ENCODE data around the gene TCERG1L.
"Not testable (repeated sequence)": the region's sequence is repeated elsewhere in the genome, so short reads cannot be mapped to it uniquely, and the experiment has no call there.

The TCERG1L gene

GRCh38 chr10:131344747-131345146, 33.2 kb upstream of the TCERG1L start:
- H3K9ac ChIP-seq (ENCODE audit: low read length), result no peak overlapping the region
- H3K4me3 ChIP-seq (ENCODE audit: low read length), result no peak overlapping the region
- no peaks in the 10 kb centered on the region for H3K27me3 ChIP-seq (ENCODE audit: control insufficient read depth, insufficient read depth, low read length)
- H3K36me3 ChIP-seq (ENCODE audit: control insufficient read depth, low read depth, low read length), result no peaks in the 10 kb centered on the region
- no peak overlapping the region for H3K27ac ChIP-seq (ENCODE audit: low read length)
- H3K4me1 ChIP-seq (ENCODE audit: control insufficient read depth, low read depth, low read length), result peaks cover under 1% of the 10 kb centered on the region
- no peaks in the 10 kb centered on the region for H3K9me3 ChIP-seq (ENCODE audit: control insufficient read depth, low read depth, low read length)

DNA sequence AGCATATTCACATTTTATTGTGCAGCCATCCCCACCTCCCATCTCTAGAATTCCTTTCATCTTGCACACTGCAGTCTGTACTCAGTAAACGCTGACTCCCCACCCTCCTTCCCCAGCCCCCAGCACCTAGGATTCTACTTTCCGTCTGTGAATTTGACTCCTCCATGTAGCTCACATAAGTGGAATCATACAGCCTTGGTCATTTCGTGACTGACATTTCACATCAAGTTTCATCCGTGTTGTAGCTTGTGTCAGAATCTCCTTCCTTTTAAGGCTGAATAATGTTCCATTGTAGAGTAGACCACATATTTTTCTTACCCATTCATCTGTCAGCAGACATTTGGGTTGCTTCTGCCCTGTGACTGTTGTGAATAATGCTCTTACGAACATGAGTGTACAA, 26.2 kb upstream of the TCERG1L start:
- no peak overlapping the region for H3K4me3 ChIP-seq (ENCODE audit: low read length)

GRCh38 chr10:131332821-131333220, 21.3 kb upstream of the TCERG1L start:
- Histone ChIP-seq H3K4me3 (ENCODE audit: low read length) (no peak overlapping the region), H3K27ac (ENCODE audit: low read length) (no peak overlapping the region), H3K4me1 (ENCODE audit: control insufficient read depth, low read depth, low read length) (no peaks in the 10 kb centered on the region), H3K27me3 (ENCODE audit: control insufficient read depth, insufficient read depth, low read length) (no peaks in the 10 kb centered on the region), H3K9me3 (ENCODE audit: control insufficient read depth, low read depth, low read length) (no peaks in the 10 kb centered on the region), H3K36me3 (ENCODE audit: control insufficient read depth, low read depth, low read length) (no peaks in the 10 kb centered on the region), H3K9ac (ENCODE audit: low read length) (no peak overlapping the region)

More for the DNA sequence above, 26.2 kb upstream of the TCERG1L start:
- no peak overlapping the region for H3K9ac ChIP-seq (ENCODE audit: low read length)
- H3K9me3 ChIP-seq (ENCODE audit: control insufficient read depth, low read depth, low read length), result no peaks in the 10 kb centered on the region
- no peaks in the 10 kb centered on the region for H3K27me3 ChIP-seq (ENCODE audit: control insufficient read depth, insufficient read depth, low read length)
- H3K4me1 ChIP-seq (ENCODE audit: control insufficient read depth, low read depth, low read length), result no peaks in the 10 kb centered on the region
- H3K27ac ChIP-seq (ENCODE audit: low read length), result no peak overlapping the region
- no peaks in the 10 kb centered on the region for H3K36me3 ChIP-seq (ENCODE audit: control insufficient read depth, low read depth, low read length)

- H3K4me1 ChIP-seq (ENCODE audit: control insufficient read depth, low read depth, low read length), result peaks cover 27% of the 10 kb centered on the region
- H3K27me3 ChIP-seq (ENCODE audit: control insufficient read depth, insufficient read depth, low read length), result no peaks in the 10 kb centered on the region
- no peaks in the 10 kb centered on the region for H3K36me3 ChIP-seq (ENCODE audit: control insufficient read depth, low read depth, low read length)
Measured at GRCh38 chr10:131323880-131324279, 12.4 kb upstream of the TCERG1L start.

GRCh38 chr10:131323025-131323424, 11.5 kb upstream of the TCERG1L start:
- no peaks in the 10 kb centered on the region for H3K36me3 ChIP-seq (ENCODE audit: control insufficient read depth, low read depth, low read length)
- H3K27ac ChIP-seq (ENCODE audit: low read length), result no peak overlapping the region
- H3K9me3 ChIP-seq (ENCODE audit: control insufficient read depth, low read depth, low read length), result no peaks in the 10 kb centered on the region
- peaks cover 27% of the 10 kb centered on the region for H3K4me1 ChIP-seq (ENCODE audit: control insufficient read depth, low read depth, low read length)
- H3K9ac ChIP-seq (ENCODE audit: low read length), result no peak overlapping the region
- no peaks in the 10 kb centered on the region for H3K27me3 ChIP-seq (ENCODE audit: control insufficient read depth, insufficient read depth, low read length)
- H3K4me3 ChIP-seq (ENCODE audit: low read length), result no peak overlapping the region

More at GRCh38 chr10:131323880-131324279, 12.4 kb upstream of the TCERG1L start:
- H3K4me3 ChIP-seq (ENCODE audit: low read length), result no peak overlapping the region
- H3K9me3 ChIP-seq (ENCODE audit: control insufficient read depth, low read depth, low read length), result no peaks in the 10 kb centered on the region
- H3K27ac ChIP-seq (ENCODE audit: low read length), result no peak overlapping the region
- H3K9ac ChIP-seq (ENCODE audit: low read length), result no peak overlapping the region

- H3K4me3 ChIP-seq (ENCODE audit: low read length); H3K36me3 ChIP-seq (ENCODE audit: control insufficient read depth, low read depth, low read length); H3K9ac ChIP-seq (ENCODE audit: low read length); H3K27me3 ChIP-seq (ENCODE audit: control insufficient read depth, insufficient read depth, low read length); H3K9me3 ChIP-seq (ENCODE audit: control insufficient read depth, low read depth, low read length); H3K27ac ChIP-seq (ENCODE audit: low read length): not testable (repeated sequence)
- peaks cover 27% of the 10 kb centered on the region for H3K4me1 ChIP-seq (ENCODE audit: control insufficient read depth, low read depth, low read length)
Measured at GRCh38 chr10:131322575-131322974, 11.1 kb upstream of the TCERG1L start.

- Histone ChIP-seq H3K9ac (ENCODE audit: low read length) (no peak overlapping the region), H3K27me3 (ENCODE audit: control insufficient read depth, insufficient read depth, low read length) (no peaks in the 10 kb centered on the region), H3K4me3 (ENCODE audit: low read length) (no peak overlapping the region), H3K36me3 (ENCODE audit: control insufficient read depth, low read depth, low read length) (no peaks in the 10 kb centered on the region), H3K9me3 (ENCODE audit: control insufficient read depth, low read depth, low read length) (no peaks in the 10 kb centered on the region), H3K4me1 (ENCODE audit: control insufficient read depth, low read depth, low read length) (peaks cover 26% of the 10 kb centered on the region), H3K27ac (ENCODE audit: low read length) (no peak overlapping the region)
Measured at GRCh38 chr10:131320860-131321604, 9.5 kb upstream of the TCERG1L start.

DNA sequence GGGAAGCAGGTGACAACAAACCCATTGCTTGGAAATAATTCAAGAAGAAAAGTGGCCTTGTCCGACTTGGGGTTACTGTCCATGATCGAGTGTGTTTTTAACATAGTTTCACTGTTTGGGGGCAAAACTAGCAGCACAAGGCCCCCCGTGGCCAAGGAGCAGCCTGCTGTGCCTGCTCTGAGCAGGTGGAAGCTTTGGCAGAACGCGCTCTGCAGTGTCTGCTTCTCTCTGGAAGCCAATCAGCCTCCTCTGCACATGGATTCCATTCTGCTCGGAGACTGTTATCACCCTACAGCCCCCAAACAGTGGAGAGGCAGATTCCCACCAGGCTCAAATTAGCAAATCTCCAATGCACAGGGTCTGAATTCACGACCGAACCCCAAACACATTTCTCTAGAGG, 7.3 kb upstream of the TCERG1L start:
- no peaks in the 10 kb centered on the region for H3K36me3 ChIP-seq (ENCODE audit: control insufficient read depth, low read depth, low read length)
- no peaks in the 10 kb centered on the region for H3K9me3 ChIP-seq (ENCODE audit: control insufficient read depth, low read depth, low read length)
- no peak overlapping the region for H3K4me3 ChIP-seq (ENCODE audit: low read length)
- H3K27ac ChIP-seq (ENCODE audit: low read length), result no peak overlapping the region
- H3K27me3 ChIP-seq (ENCODE audit: control insufficient read depth, insufficient read depth, low read length), result peaks cover 5% of the 10 kb centered on the region
- H3K4me1 ChIP-seq (ENCODE audit: control insufficient read depth, low read depth, low read length), result peaks cover 24% of the 10 kb centered on the region
- no peak overlapping the region for H3K9ac ChIP-seq (ENCODE audit: low read length)

- H3K36me3 ChIP-seq (ENCODE audit: control insufficient read depth, low read depth, low read length), result no peaks in the 10 kb centered on the region
- no peak overlapping the region for H3K27ac ChIP-seq (ENCODE audit: low read length)
- peaks cover 7% of the 10 kb centered on the region for H3K27me3 ChIP-seq (ENCODE audit: control insufficient read depth, insufficient read depth, low read length)
- H3K9me3 ChIP-seq (ENCODE audit: control insufficient read depth, low read depth, low read length), result no peaks in the 10 kb centered on the region
- no peak overlapping the region for H3K9ac ChIP-seq (ENCODE audit: low read length)
- H3K4me3 ChIP-seq (ENCODE audit: low read length), result no peak overlapping the region
- H3K4me1 ChIP-seq (ENCODE audit: control insufficient read depth, low read depth, low read length), result peaks cover 21% of the 10 kb centered on the region
Measured at GRCh38 chr10:131318291-131318690, 6.8 kb upstream of the TCERG1L start.

- H3K4me1 ChIP-seq (ENCODE audit: control insufficient read depth, low read depth, low read length), result peaks cover 8% of the 10 kb centered on the region
- no peak overlapping the region for H3K27ac ChIP-seq (ENCODE audit: low read length)
- H3K9ac ChIP-seq (ENCODE audit: low read length), result no peak overlapping the region
- H3K9me3 ChIP-seq (ENCODE audit: control insufficient read depth, low read depth, low read length), result no peaks in the 10 kb centered on the region
- H3K4me3 ChIP-seq (ENCODE audit: low read length), result no peak overlapping the region
- peaks cover 14% of the 10 kb centered on the region for H3K27me3 ChIP-seq (ENCODE audit: control insufficient read depth, insufficient read depth, low read length)
- H3K36me3 ChIP-seq (ENCODE audit: control insufficient read depth, low read depth, low read length), result no peaks in the 10 kb centered on the region
Measured at GRCh38 chr10:131316321-131317075, 5.0 kb upstream of the TCERG1L start.

- Histone ChIP-seq H3K36me3 (ENCODE audit: control insufficient read depth, low read depth, low read length) (no peaks in the 10 kb centered on the region), H3K27me3 (ENCODE audit: control insufficient read depth, insufficient read depth, low read length) (peaks cover 20% of the 10 kb centered on the region), H3K4me3 (ENCODE audit: low read length) (no peak overlapping the region), H3K9me3 (ENCODE audit: control insufficient read depth, low read depth, low read length) (no peaks in the 10 kb centered on the region), H3K27ac (ENCODE audit: low read length) (no peak overlapping the region), H3K9ac (ENCODE audit: low read length) (no peak overlapping the region), H3K4me1 (ENCODE audit: control insufficient read depth, low read depth, low read length) (peaks cover 3% of the 10 kb centered on the region)
Measured at GRCh38 chr10:131315344-131315743, 3.8 kb upstream of the TCERG1L start.

- no peak overlapping the region for H3K27ac ChIP-seq (ENCODE audit: low read length)
- H3K4me1 ChIP-seq (ENCODE audit: control insufficient read depth, low read depth, low read length), result peaks cover 6% of the 10 kb centered on the region
- H3K9ac ChIP-seq (ENCODE audit: low read length), result no peak overlapping the region
- H3K4me3 ChIP-seq (ENCODE audit: low read length), result no peak overlapping the region
- peaks cover 23% of the 10 kb centered on the region for H3K27me3 ChIP-seq (ENCODE audit: control insufficient read depth, insufficient read depth, low read length)
- no peaks in the 10 kb centered on the region for H3K36me3 ChIP-seq (ENCODE audit: control insufficient read depth, low read depth, low read length)
- no peaks in the 10 kb centered on the region for H3K9me3 ChIP-seq (ENCODE audit: control insufficient read depth, low read depth, low read length)
Measured at GRCh38 chr10:131314799-131315198, 3.3 kb upstream of the TCERG1L start.
